Right atrium auricular region (tissue), 2 donors: ENCODE data around the gene MAT1A. TPM values are rescaled to one million over a fixed set of nuclear protein-coding genes. Genes with fewer than 3 reads are reported as not detected.

Source experiments
- DNase-seq: peaks from one replicate; pipeline ENCODE4 v3.0.0-alpha.2; 2019; ENCODE audit warnings: low spot score
- H3K27ac ChIP-seq, 2 donors: fragments of 200-600 bp; sonication (generic); 1 replicate in 1 of 2; 2 replicates in 1 of 2; pipeline ENCODE4 v1.5.1; 2016 to 2019
- H3K27me3 ChIP-seq, 2 donors: fragments of 200-600 bp; sonication (generic); one replicate each; pipeline versions ENCODE4 v1.5.1 to v1.6.0; 2017 to 2019
- H3K36me3 ChIP-seq: fragments of 200-600 bp; sonication (generic); one replicate; pipeline ENCODE4 v1.5.1; 2016
- H3K4me1 ChIP-seq, 2 donors: fragments of 200-600 bp; sonication (generic); one replicate each; pipeline versions ENCODE4 v1.5.1 to v1.6.0; 2017 to 2019
- H3K4me3 ChIP-seq, 2 donors: fragments of 200-600 bp; sonication (generic); 1 replicate in 1 of 2; 2 replicates in 1 of 2; pipeline ENCODE4 v1.5.1; 2017 to 2019; ENCODE audit warnings: mild to moderate bottlenecking in 1 of 2, moderate library complexity in 1 of 2
- H3K9me3 ChIP-seq, 2 donors: fragments of 200-600 bp; sonication (generic); one replicate each; pipeline ENCODE4 v1.5.1; 2019
- CTCF ChIP-seq, 2 donors: fragments of 200-600 bp; sonication (generic); IDR thresholded peaks; one replicate each; pipeline ENCODE4 v1.5.1; 2019; ENCODE audit warnings: antibody characterized with exemption in 2 of 2
- total RNA-seq, 2 donors: library from RNA; depleted of rRNA; stranded (reverse); fragments of >200 nt; gene quantifications; one replicate each; pipeline ENCODE4 v1.1.0, GENCODE V29; 2016

Gene MAT1A
- total RNA-seq, 2 donors from 2014 or later: not detected

GRCh38 chr10:80322711-80323110 is 33.3 kb upstream of the MAT1A start:
- Histone ChIP-seq H3K9me3 (no peaks in the 10 kb centered on the region), H3K4me1 (no peaks in the 10 kb centered on the region), H3K27me3 (no peaks in the 10 kb centered on the region), H3K4me3 (no peak overlapping the region), H3K27ac (no peak overlapping the region), H3K36me3 (no peaks in the 10 kb centered on the region)
- TF ChIP-seq CTCF (IDR thresholded peaks at IDR 0.05): no peak
- DNase-seq: no peak

- no peak overlapping the region for H3K4me3 ChIP-seq
- no peak for TF ChIP-seq CTCF (IDR thresholded peaks at IDR 0.05)
Measured at GRCh38 chr10:80322158-80322557, 32.7 kb upstream of the MAT1A start.

GRCh38 chr10:80321183-80321582 is 31.7 kb upstream of the MAT1A start:
- Histone ChIP-seq H3K27ac (no peak overlapping the region), H3K4me1 (no peaks in the 10 kb centered on the region), H3K27me3 (no peaks in the 10 kb centered on the region), H3K36me3 (no peaks in the 10 kb centered on the region), H3K4me3 (no peak overlapping the region), H3K9me3 (no peaks in the 10 kb centered on the region)
- DNase-seq: no peak
- no peak for TF ChIP-seq CTCF (IDR thresholded peaks at IDR 0.05)

More at GRCh38 chr10:80322158-80322557, 32.7 kb upstream of the MAT1A start:
- no peaks in the 10 kb centered on the region for H3K4me1 ChIP-seq
- H3K36me3 ChIP-seq: no peaks in the 10 kb centered on the region
- no peaks in the 10 kb centered on the region for H3K27me3 ChIP-seq
- H3K9me3 ChIP-seq: no peaks in the 10 kb centered on the region
- no peak overlapping the region for H3K27ac ChIP-seq
- no peak for DNase-seq

- DNase-seq: no peak
- no peak overlapping the region for H3K4me3 ChIP-seq
- no peaks in the 10 kb centered on the region for H3K9me3 ChIP-seq
Measured at GRCh38 chr10:80320377-80320776, 30.9 kb upstream of the MAT1A start.

GRCh38 chr10:80319725-80320290 is 30.4 kb upstream of the MAT1A start:
- no peak for DNase-seq
- H3K9me3 ChIP-seq: no peaks in the 10 kb centered on the region
- no peaks in the 10 kb centered on the region for H3K36me3 ChIP-seq
- H3K27me3 ChIP-seq: no peaks in the 10 kb centered on the region
- TF ChIP-seq CTCF (IDR thresholded peaks at IDR 0.05): no peak
- H3K4me1 ChIP-seq: no peaks in the 10 kb centered on the region
- H3K27ac ChIP-seq: no peak overlapping the region
- H3K4me3 ChIP-seq: no peak overlapping the region

More at GRCh38 chr10:80320377-80320776, 30.9 kb upstream of the MAT1A start:
- no peak overlapping the region for H3K27ac ChIP-seq
- no peaks in the 10 kb centered on the region for H3K4me1 ChIP-seq
- no peak for TF ChIP-seq CTCF (IDR thresholded peaks at IDR 0.05)
- H3K27me3 ChIP-seq: no peaks in the 10 kb centered on the region
- H3K36me3 ChIP-seq: no peaks in the 10 kb centered on the region

GRCh38 chr10:80319318-80319717 is 29.9 kb upstream of the MAT1A start:
- Histone ChIP-seq H3K4me1 (no peaks in the 10 kb centered on the region), H3K4me3 (no peak overlapping the region), H3K9me3 (no peaks in the 10 kb centered on the region), H3K36me3 (no peaks in the 10 kb centered on the region), H3K27ac (no peak overlapping the region), H3K27me3 (no peaks in the 10 kb centered on the region)
- no peak for DNase-seq
- TF ChIP-seq CTCF (IDR thresholded peaks at IDR 0.05): no peak
